GM23338 (cell line): Measurements from ENCODE around the gene ZBTB5. TPM values are rescaled to one million over a fixed set of nuclear protein-coding genes. Genes with fewer than 3 reads are reported as not detected.

Source experiments
- ATAC-seq: fragments of 200-7000 bp; cut with Tn5 transposase; 3 replicates; pipeline ENCODE4 v1.9.1; 2020
- DNase-seq: peaks from one replicate; pipeline ENCODE4 v3.0.0-alpha.2; 2015; ENCODE audit warnings: low spot score
- H2AFZ ChIP-seq: fragments of 200-600 bp; sonication (generic); 2 replicates; pipeline ENCODE4 v1.8.0; 2016; ENCODE audit warnings: antibody characterized with exemption, mild to moderate bottlenecking, moderate library complexity
- H3F3A ChIP-seq: fragments of 200-600 bp; sonication (generic); replicated peaks from 2 replicates; pipeline ENCODE4 v1.8.0; 2017; ENCODE audit warnings: antibody characterized with exemption, mixed run types, low read depth
- H3K27ac ChIP-seq: fragments of 200-600 bp; sonication (generic); 2 replicates; pipeline ENCODE4 v1.6.1; 2016; ENCODE audit warnings: low read depth
- H3K27me3 ChIP-seq: fragments of 200-600 bp; sonication (generic); 2 replicates; pipeline ENCODE4 v1.8.0; 2016; ENCODE audit warnings: mild to moderate bottlenecking, mixed run types, moderate library complexity; ENCODE audit not compliant: insufficient read depth
- H3K36me3 ChIP-seq: fragments of 200-600 bp; sonication (generic); 2 replicates; pipeline ENCODE4 v1.8.0; 2016; ENCODE audit warnings: mild to moderate bottlenecking; ENCODE audit not compliant: insufficient read depth
- H3K4me1 ChIP-seq: fragments of 200-600 bp; sonication (generic); 2 replicates; pipeline ENCODE4 v1.8.0; 2016; ENCODE audit warnings: mild to moderate bottlenecking, moderate library complexity; ENCODE audit not compliant: insufficient read depth
- H3K4me2 ChIP-seq: fragments of 200-600 bp; sonication (generic); 2 replicates; pipeline ENCODE4 v1.7.1; 2017; ENCODE audit warnings: mixed run types
- H3K4me3 ChIP-seq: fragments of 200-600 bp; sonication (generic); 2 replicates; pipeline ENCODE4 v1.6.1; 2016; ENCODE audit warnings: mixed run types
- H3K79me2 ChIP-seq: fragments of 200-600 bp; sonication (generic); replicated peaks from 2 replicates; pipeline ENCODE4 v1.8.0; 2017; ENCODE audit warnings: mild to moderate bottlenecking; ENCODE audit not compliant: insufficient read depth
- H3K9me2 ChIP-seq: fragments of 200-600 bp; sonication (generic); 2 replicates; pipeline ENCODE4 v1.8.0; 2017; ENCODE audit not compliant: insufficient read depth
- H4K20me1 ChIP-seq: fragments of 200-600 bp; sonication (generic); replicated peaks from 2 replicates; pipeline ENCODE4 v1.8.0; 2017; ENCODE audit warnings: mild to moderate bottlenecking; ENCODE audit not compliant: insufficient read depth
- H3K27ac Mint-ChIP-seq: 2 replicates; pipeline ENCODE4 v1.8.0; 2020; ENCODE audit warnings: inconsistent platforms, mild to moderate bottlenecking, moderate library complexity, mixed read lengths
- H3K27me3 Mint-ChIP-seq: 3 replicates; pipeline ENCODE4 v1.8.0; 2022; ENCODE audit warnings: low read depth, mild to moderate bottlenecking, moderate library complexity, mixed read lengths, inconsistent platforms; ENCODE audit not compliant: insufficient read depth, poor library complexity
- H3K36me3 Mint-ChIP-seq: 3 replicates; pipeline ENCODE4 v1.8.0; 2021; ENCODE audit warnings: low read depth, mild to moderate bottlenecking, inconsistent platforms, moderate library complexity, mixed read lengths
- H3K4me1 Mint-ChIP-seq: 3 replicates; pipeline ENCODE4 v1.8.0; 2020; ENCODE audit warnings: mild to moderate bottlenecking, inconsistent platforms, mixed read lengths
- H3K4me3 Mint-ChIP-seq: 3 replicates; pipeline ENCODE4 v1.8.0; 2021; ENCODE audit warnings: moderate library complexity, mild to moderate bottlenecking, inconsistent platforms, mixed read lengths
- H3K9me3 Mint-ChIP-seq: 3 replicates; pipeline ENCODE4 v1.8.0; 2020; ENCODE audit warnings: moderate library complexity, mild to moderate bottlenecking, inconsistent platforms, mixed read lengths
- CREB1 ChIP-seq: fragments of 250-450 bp; sonication (Bioruptor Pico); IDR thresholded peaks from 2 replicates; pipeline ENCODE4 v1.5.0; 2020; ENCODE audit warnings: low read depth, mild to moderate bottlenecking, moderate library complexity
- CTCF ChIP-seq, 2 experiments: fragments of 200-600 bp in 1 of 2; sonication (generic) in 1 of 2; conservative IDR thresholded peaks; 2 replicates each; pipeline versions ENCODE4 v1.5.1 to v1.6.1; 2016 to 2017; ENCODE audit warnings: antibody characterized with exemption in 2 of 2, low read depth in 2 of 2, mild to moderate bottlenecking in 2 of 2, moderate library complexity in 1 of 2
- EZH2phosphoT487 ChIP-seq: fragments of 200-600 bp; sonication (generic); IDR thresholded peaks from one replicate; pipeline ENCODE4 v1.8.1; 2018; ENCODE audit warnings: antibody characterized with exemption; ENCODE audit not compliant: unreplicated experiment
- NANOG ChIP-seq: IDR thresholded peaks from 2 replicates; pipeline ENCODE4 v1.6.1; 2016; ENCODE audit warnings: antibody characterized with exemption, borderline replicate concordance
- STAT1 ChIP-seq: IDR thresholded peaks from one replicate; pipeline ENCODE4 v1.6.1; 2016; ENCODE audit warnings: antibody characterized with exemption; ENCODE audit not compliant: unreplicated experiment
- ZNF114 ChIP-seq: fragments of 250-450 bp; sonication (Bioruptor Pico); IDR thresholded peaks from 2 replicates; pipeline ENCODE4 v1.5.0; 2020; ENCODE audit warnings: mild to moderate bottlenecking, moderate library complexity
- ZNF331 ChIP-seq: fragments of 250-450 bp; sonication (Bioruptor Pico); IDR thresholded peaks from 2 replicates; pipeline ENCODE4 v1.5.0; 2020; ENCODE audit warnings: low read depth, mild to moderate bottlenecking, moderate library complexity
- polyA plus RNA-seq: library from polyadenylated mRNA; unstranded; fragments of >200 nt; fragmentation: Nextera tagmentation; extraction: Ambion mirVana; gene quantifications from 2 replicates; pipeline ENCODE4 v1.2.1, GENCODE V29; 2016
- total RNA-seq: library from RNA; depleted of rRNA; stranded (reverse); fragments of >200 nt; shearing (Covaris generic); gene quantifications from 2 replicates; pipeline ENCODE4 v1.2.3, GENCODE V29; 2014
- TF ChIP-seq, protein P1 (sequence below): IDR thresholded peaks from one replicate; pipeline ENCODE4 v1.6.1; 2018; ENCODE audit warnings: antibody characterized with exemption; ENCODE audit not compliant: unreplicated experiment
- TF ChIP-seq, protein P2 (sequence below): IDR thresholded peaks from 2 replicates; pipeline ENCODE4 v1.6.1; 2016; ENCODE audit warnings: antibody characterized with exemption

Gene ZBTB5
- total and polyA plus RNA-seq, 2 experiments from 2014 or later: 2.8 to 19.5 TPM

- H3K27me3 Mint-ChIP-seq: peaks cover 6% of the 10 kb centered on the region
Measured at GRCh38 chr9:37476930-37477329, 11.7 kb upstream of the ZBTB5 start.

GRCh38 chr9:37474438-37474837, 9.2 kb upstream of the ZBTB5 start:
- H3K4me3 ChIP-seq: no peak overlapping the region
- H3K27ac ChIP-seq: no peak overlapping the region
- Mint-ChIP-seq H3K4me1 (peaks cover 21% of the 10 kb centered on the region), H3K27ac (no peak overlapping the region), H3K9me3 (peaks cover 33% of the 10 kb centered on the region), H3K27me3 (peaks cover 11% of the 10 kb centered on the region), H3K36me3 (peaks cover 23% of the 10 kb centered on the region; the same call in 2 of the 3 replicates), H3K4me3 (no peak overlapping the region)
- no peak overlapping the region for H2AFZ ChIP-seq
- H3K9me2 ChIP-seq: 0 out of 2 replicates have a peak, but pooled peaks cover 6% of the 10 kb centered on the region
- H3F3A ChIP-seq: peaks cover 9% of the 10 kb centered on the region
- H3K36me3 ChIP-seq: no peaks in the 10 kb centered on the region
- no peak overlapping the region for H3K4me2 ChIP-seq
- ATAC-seq (no peak), DNase-seq (no peak)
- H3K4me1 ChIP-seq: peaks cover 8% of the 10 kb centered on the region
- no peaks in the 10 kb centered on the region for H3K79me2 ChIP-seq
- no peaks in the 10 kb centered on the region for H3K27me3 ChIP-seq
- H4K20me1 ChIP-seq: no peaks in the 10 kb centered on the region
- TF ChIP-seq, protein P1, sequence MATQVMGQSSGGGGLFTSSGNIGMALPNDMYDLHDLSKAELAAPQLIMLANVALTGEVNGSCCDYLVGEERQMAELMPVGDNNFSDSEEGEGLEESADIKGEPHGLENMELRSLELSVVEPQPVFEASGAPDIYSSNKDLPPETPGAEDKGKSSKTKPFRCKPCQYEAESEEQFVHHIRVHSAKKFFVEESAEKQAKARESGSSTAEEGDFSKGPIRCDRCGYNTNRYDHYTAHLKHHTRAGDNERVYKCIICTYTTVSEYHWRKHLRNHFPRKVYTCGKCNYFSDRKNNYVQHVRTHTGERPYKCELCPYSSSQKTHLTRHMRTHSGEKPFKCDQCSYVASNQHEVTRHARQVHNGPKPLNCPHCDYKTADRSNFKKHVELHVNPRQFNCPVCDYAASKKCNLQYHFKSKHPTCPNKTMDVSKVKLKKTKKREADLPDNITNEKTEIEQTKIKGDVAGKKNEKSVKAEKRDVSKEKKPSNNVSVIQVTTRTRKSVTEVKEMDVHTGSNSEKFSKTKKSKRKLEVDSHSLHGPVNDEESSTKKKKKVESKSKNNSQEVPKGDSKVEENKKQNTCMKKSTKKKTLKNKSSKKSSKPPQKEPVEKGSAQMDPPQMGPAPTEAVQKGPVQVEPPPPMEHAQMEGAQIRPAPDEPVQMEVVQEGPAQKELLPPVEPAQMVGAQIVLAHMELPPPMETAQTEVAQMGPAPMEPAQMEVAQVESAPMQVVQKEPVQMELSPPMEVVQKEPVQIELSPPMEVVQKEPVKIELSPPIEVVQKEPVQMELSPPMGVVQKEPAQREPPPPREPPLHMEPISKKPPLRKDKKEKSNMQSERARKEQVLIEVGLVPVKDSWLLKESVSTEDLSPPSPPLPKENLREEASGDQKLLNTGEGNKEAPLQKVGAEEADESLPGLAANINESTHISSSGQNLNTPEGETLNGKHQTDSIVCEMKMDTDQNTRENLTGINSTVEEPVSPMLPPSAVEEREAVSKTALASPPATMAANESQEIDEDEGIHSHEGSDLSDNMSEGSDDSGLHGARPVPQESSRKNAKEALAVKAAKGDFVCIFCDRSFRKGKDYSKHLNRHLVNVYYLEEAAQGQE: no peak
- no peak for TF ChIP-seq NANOG
- TF ChIP-seq EZH2phosphoT487: no peak
- no peak for TF ChIP-seq STAT1
- TF ChIP-seq, protein P2, sequence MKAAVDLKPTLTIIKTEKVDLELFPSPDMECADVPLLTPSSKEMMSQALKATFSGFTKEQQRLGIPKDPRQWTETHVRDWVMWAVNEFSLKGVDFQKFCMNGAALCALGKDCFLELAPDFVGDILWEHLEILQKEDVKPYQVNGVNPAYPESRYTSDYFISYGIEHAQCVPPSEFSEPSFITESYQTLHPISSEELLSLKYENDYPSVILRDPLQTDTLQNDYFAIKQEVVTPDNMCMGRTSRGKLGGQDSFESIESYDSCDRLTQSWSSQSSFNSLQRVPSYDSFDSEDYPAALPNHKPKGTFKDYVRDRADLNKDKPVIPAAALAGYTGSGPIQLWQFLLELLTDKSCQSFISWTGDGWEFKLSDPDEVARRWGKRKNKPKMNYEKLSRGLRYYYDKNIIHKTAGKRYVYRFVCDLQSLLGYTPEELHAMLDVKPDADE: no peak
- no peak for TF ChIP-seq CTCF (conservative IDR thresholded peaks at IDR 0.05; ENCODE audit: low read depth in 2 of 2)
- TF ChIP-seq ZNF114 (CRISPR knock-in tag): no peak
- TF ChIP-seq CREB1 (CRISPR knock-in tag): no peak

More at GRCh38 chr9:37476930-37477329, 11.7 kb upstream of the ZBTB5 start:
- H3K36me3 ChIP-seq: no peaks in the 10 kb centered on the region
- H3K27ac ChIP-seq: no peak overlapping the region
- Mint-ChIP-seq H3K4me3 (no peak overlapping the region), H3K27ac (no peak overlapping the region), H3K9me3 (peaks cover 33% of the 10 kb centered on the region), H3K36me3 (peaks cover 23% of the 10 kb centered on the region; the same call in 2 of the 3 replicates), H3K4me1 (peaks cover 16% of the 10 kb centered on the region)
- no peaks in the 10 kb centered on the region for H3K79me2 ChIP-seq
- H3F3A ChIP-seq: peaks cover 14% of the 10 kb centered on the region
- H4K20me1 ChIP-seq: no peaks in the 10 kb centered on the region
- no peak for ATAC-seq
- no peak overlapping the region for H3K4me3 ChIP-seq
- DNase-seq: no peak
- H3K9me2 ChIP-seq: 0 out of 2 replicates have a peak, but pooled peaks cover 6% of the 10 kb centered on the region
- no peak for TF ChIP-seq CREB1 (CRISPR knock-in tag)
- no peak for TF ChIP-seq ZNF331 (CRISPR knock-in tag)
- TF ChIP-seq STAT1: no peak
- TF ChIP-seq NANOG: no peak
- TF ChIP-seq, protein P1: no peak
- TF ChIP-seq ZNF114 (CRISPR knock-in tag): no peak
- no peak overlapping the region for H3K4me2 ChIP-seq
- H3K4me1 ChIP-seq: peaks cover under 1% of the 10 kb centered on the region; the same call in 1 of the 2 replicates
- H3K27me3 ChIP-seq: no peaks in the 10 kb centered on the region
- no peak overlapping the region for H2AFZ ChIP-seq
